ENCODE data around the gene KIF1B.
"Not testable (repeated sequence)": the region's sequence is repeated elsewhere in the genome, so short reads cannot be mapped to it uniquely, and the experiment has no call there.

The KIF1B gene

DNA sequence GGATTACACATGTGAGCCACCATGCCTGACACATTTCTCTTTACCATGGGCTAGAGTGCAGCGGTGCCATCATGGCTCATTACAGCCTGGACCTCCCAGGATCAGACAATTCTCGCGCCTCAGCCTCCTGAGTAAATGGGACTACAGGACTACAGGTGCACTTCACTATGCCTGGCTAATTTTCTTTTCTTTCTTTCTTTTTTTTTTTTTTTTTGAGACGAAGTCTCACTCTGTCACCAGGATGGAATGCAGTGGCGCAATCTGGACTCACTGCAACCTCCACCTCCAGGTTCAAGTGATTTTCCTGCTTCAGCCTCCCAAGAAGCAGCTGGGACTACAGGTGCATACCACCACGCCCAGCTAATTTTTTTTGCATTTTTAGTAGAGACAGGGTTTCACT lies 14.8 kb upstream of the KIF1B start:
- no peak for DNase-seq (ENCODE audit: low spot score)

GRCh38 chr1:10196976-10197375 lies 13.4 kb upstream of the KIF1B start:
- no peak for DNase-seq (ENCODE audit: low spot score)

DNA sequence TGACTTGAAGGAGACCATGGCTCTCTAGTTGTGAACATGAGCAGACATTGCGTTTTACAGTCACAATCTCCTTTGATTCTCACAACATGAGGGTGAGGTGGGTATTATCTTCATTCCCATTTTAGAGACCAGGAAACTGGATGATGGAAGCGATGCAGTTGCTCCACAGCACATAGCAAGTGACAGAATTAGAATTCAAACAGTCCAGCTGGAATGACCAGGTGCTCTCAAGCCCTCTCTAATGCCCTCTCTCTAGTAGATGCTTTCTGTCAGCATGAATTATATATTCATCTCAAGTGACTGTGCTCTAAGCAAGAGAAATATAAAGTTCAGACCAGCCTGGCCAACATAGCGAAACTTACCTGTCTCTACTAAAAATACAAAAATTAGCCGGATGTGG lies 9.8 kb upstream of the KIF1B start:
- no peak for DNase-seq (ENCODE audit: low spot score)

DNA sequence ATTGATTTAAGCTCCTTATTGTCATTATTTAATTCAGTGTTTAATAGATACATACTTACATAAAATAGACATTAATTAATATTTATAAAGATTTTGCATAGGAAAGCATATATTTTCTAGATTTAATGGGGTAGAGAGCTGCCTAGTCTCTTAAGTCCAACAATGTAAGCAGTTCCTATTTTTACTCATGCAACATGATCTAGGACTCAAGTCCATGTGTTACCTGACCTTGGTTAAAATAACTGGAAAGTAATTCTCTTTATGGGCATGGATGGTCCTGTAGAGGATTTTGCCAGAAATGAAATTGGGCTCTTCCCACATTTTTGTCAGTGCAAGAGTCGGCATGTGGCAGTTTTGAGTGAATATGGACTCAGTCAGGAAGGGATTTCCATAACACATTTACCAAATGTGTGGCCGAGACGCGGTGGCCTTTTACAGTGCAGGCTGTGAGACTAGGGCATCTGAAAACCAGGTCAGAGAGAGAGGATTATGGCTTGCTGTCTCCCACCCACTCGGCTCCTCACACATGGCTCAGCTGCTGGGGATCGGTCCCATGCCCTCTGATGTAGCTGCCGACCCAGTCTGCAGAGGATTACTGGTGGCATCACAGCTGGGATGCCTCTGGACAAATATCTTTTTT lies 6.2 kb upstream of the KIF1B start:
- no peak for DNase-seq (ENCODE audit: low spot score)

- DNase-seq (ENCODE audit: low spot score) = not testable (repeated sequence)
Observed at GRCh38 chr1:10205206-10205605, 5.2 kb upstream of the KIF1B start.

DNA sequence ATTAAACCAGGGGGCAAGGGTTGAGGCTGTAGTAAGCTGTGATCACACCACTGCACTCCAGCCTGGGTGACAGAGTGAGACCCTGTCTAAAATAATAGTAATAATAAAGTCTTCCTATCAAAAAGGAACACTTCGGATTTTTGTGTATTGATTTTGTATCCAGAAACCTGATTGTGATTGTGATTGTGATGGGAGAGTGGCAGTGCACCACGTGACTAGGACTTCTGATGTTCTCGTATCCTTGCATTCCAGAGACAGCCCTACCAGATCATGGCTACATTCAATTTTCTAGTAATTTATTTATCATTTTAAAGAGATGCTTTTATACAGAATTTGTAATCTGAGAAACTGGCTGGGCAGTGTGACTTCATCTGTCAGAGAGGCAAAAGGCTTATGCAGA lies 2.6 kb upstream of the KIF1B start:
- DNase-seq (ENCODE audit: low spot score) = no peak

DNA sequence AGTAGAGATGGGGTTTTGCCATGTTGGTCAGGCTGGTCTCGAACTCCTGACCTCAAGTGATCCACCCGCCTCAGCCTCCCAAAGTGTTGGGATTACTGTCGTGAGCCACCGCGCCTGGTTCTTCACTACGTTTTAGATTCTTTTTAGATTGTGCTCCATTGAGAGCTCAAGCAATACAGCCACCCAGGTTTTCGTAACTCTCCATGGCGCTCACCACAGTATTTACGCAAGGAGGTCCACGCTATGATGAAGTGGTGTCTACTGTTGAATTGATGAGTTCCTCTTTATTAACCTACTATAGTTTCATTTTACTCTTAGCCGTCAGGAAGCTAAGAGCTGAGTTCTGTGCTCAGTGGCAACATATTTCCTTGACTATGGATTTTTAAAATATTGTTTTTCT lies 1.8 kb upstream of the KIF1B start:
- DNase-seq (ENCODE audit: low spot score) = no peak

DNA sequence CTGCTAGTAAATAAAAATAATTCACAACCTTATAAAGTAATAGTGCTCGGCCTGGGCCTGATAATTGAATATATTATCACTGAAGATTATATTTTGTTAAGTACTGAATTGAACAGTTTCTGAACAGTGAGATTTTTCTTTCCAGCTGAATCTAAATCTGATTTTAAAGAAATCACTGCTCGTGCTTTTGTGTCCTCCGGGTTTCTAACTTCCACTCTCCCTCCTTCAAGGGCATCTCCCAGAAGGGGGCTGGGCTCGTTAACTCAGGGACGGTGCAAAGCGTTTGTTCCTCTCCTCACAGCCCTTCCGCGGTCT lies 823 bp upstream of the KIF1B start:
- no peak for DNase-seq (ENCODE audit: low spot score)

DNA sequence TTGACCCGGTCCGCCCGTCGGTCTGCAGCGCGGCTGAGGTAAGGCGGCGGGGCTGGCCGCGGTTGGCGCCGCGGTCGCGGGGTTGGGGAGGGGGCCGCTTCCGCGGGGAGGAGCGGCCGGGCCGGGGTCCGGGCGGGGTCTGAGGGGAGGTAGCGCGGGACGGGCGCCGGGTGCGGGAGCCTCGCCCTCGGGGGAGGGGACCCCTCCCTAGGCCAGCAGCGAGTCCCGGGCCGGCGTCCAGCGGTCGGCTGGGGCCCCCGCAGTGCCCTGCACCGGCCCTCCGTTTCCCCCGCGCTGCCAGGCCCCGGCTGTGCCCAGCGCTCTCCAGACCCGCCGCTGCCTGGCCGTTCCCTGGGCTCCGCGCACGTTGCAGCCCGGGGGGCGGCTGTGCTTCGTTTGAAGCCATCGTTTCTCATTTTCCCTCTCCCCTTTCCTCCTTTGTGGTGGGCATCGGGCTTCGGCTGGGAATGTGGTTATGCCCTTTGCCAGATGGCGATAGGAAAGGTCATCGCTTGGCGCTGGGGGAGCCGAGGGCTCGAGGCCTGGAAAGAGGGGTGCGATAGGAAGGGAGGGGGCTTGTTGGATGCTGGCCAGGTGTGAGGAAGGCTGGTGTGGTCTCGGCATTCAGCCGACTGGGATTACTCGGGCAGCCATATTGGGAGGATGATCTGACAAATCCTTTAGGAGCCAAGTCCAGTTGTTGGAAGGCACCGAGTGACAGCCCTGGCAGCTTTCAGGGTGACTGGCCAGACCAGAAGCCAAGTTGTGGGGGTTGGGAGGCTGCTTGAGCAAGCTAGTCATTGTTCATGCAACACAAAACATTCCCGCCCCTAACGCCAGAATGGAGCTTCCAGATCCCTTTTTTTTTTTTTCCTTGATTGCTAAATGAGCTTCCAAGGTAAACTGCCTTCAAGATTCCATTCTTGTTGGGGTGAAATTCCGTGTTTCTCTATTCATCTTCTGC lies 753 bp downstream of the KIF1B start:
- peak; percentile 45 for DNase-seq (ENCODE audit: low spot score)

- peak; percentile 42 for DNase-seq (ENCODE audit: low spot score)
Observed at GRCh38 chr1:10211805-10212410, 1.5 kb downstream of the KIF1B start.

GRCh38 chr1:10212476-10212875 lies 2.1 kb downstream of the KIF1B start:
- no peak for DNase-seq (ENCODE audit: low spot score)

DNA sequence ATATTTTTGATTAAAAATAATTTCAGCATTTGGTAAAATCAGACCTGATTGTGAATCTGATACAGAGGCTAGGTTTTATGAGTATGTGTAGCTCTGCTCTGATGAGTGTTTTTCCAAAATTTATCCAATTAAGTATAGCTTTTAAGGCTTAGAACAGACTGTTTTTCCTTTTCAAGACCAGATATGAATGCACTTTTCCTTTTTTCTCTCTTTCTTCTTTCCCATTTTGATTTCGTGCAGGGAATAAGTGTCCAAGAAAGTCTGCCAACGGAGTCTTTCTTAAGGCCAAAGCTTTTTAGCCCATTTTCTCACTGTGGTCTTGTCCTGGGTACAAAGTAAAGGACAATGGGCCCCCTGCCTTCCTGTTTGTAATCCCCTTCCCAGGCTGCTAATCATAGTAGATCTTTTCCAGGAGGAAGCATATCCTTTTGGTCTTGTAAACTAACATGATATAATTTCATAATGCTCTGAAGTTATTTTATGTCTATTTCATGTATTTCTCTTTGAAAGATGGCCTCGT lies 2.9 kb downstream of the KIF1B start:
- no peak for DNase-seq (ENCODE audit: low spot score)

GRCh38 chr1:10216090-10216749 lies 5.8 kb downstream of the KIF1B start:
- no peak for DNase-seq (ENCODE audit: low spot score)

GRCh38 chr1:10217748-10218441 lies 7.5 kb downstream of the KIF1B start:
- no peak for DNase-seq (ENCODE audit: low spot score)

- DNase-seq (ENCODE audit: low spot score) = no peak
Observed at GRCh38 chr1:10220200-10220599, 9.8 kb downstream of the KIF1B start.

DNA sequence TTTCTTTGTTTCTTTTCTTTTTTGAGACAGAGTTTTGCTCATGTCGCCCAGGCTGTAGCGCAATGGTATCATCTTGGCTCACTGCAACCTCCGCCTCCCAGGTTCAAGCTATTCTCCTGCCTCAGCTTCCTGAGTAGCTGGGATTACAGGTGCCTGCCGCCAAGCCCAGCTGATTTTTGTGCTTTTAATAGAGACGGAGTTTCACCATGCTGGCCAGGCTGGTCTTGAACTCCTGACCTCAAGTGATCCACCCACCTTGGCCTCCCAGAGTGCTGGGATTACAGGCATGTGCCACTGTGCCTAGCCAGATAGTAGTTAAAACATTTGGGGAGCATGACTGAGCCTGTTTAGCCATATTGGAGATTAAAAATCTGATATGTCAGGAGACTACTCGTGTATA lies 10.3 kb downstream of the KIF1B start:
- not testable (repeated sequence) for DNase-seq (ENCODE audit: low spot score)

DNA sequence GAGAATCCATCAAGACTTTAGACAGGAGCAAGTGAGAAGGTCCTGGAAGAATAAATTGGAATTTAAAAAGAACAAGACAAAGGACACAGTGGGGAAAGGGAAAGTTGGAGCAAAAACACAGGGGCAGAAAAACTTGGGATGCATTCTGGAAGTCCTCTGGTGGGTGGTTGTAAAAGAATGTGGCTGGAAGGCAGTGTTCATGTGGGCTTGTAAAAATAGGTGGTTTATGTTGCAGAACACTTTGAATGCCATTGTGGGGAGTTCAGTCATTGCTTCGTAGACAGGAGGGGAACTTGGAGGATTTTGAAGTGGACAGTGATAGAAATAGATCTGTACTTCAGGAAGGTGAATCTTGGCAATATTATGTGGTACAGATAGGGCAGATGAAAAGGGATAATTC lies 15.2 kb downstream of the KIF1B start:
- no peak for DNase-seq (ENCODE audit: low spot score)

DNA sequence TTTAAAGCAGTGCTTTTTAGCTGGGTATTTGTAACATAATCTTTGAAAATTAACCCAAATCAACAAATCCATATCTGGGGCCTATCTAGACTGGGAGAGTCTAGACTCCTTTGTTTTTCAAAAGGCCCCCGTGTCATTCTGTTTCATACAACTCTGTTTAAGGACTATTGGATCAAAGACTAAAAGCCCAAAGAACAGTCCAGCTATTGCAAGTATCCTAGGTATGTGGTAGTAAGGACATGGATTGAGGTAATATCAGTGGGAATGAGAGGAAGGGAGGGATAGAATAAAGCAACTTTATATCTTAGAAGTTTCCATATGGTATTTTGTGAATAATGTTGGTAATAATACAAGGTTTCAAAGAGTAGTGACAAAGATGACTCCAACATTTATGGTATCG lies 18.2 kb downstream of the KIF1B start:
- no peak for DNase-seq (ENCODE audit: low spot score)

DNA sequence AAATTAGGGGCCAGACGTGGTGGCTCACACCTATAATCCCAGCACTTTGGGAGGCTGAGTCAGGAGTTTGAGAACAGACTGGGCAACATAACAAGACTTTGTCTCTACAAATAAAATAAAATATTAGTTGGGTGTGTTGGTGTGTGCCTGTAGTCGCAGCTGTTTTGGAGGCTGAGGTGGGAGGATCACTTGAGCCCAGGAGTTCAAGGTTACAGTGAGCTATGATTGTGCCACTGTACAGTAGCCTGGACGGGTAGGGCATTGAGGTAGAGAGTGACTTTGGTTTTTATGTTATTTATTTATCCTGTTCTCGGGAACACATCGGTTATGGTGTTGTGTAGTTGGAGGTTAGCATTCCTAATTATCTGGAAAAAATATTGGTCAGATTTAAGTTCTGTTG lies 19.5 kb downstream of the KIF1B start:
- no peak for DNase-seq (ENCODE audit: low spot score)

DNA sequence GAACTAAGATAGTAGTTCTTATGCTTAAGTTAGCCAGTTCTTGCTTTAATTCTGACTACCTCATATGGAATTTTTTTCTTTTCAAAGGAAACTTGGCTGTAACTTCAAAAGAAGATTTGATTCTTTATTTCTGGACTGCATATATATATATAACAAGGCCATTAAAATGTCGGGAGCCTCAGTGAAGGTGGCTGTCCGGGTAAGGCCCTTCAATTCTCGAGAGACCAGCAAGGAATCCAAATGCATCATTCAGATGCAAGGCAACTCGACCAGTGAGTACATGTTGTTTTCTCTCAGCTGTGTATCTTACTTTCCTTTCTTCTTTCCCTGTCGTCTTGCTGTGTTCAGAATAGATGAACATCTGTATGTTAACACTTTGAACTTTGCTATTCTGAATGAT lies 21.8 kb downstream of the KIF1B start:
- no peak for DNase-seq (ENCODE audit: low spot score)

GRCh38 chr1:10236405-10237156 lies 26.2 kb downstream of the KIF1B start:
- no peak for DNase-seq (ENCODE audit: low spot score)

Data from HuH-7.5 (cell line).